Measurements from ENCODE around the gene TMIGD3. TPM values are rescaled to one million over a fixed set of nuclear protein-coding genes. Genes with fewer than 3 reads are reported as not detected.
A peak's percentile ranks its signal among the peaks of the same experiment; 100 is the strongest.

Gene TMIGD3
- total and polyA plus RNA-seq, 2 donors (not counting 1 experiment from before 2014, with no cell fraction given) = 0.19 TPM; not detected in 1

DNA sequence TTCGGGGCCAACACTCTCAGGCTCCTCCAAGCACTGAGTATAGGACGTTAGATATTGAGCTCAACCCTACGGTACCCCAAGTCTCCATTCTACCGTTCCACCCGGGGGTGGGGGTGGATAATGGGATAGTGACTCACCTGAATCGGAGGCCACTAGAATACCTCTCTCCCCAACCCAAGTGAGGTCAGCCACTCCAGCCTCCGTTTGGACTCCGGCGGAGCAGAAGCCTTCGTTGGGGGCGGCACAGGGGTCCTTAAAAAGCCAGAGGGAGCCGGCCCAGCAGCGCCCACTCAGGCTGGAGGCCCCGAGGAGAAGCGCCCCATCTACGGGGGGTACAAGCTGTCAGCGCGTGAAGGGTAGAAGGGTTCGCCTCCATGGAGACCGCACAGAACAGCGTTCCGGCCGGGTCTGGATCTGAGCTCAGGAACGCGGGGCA lies 54.9 kb downstream of the TMIGD3 start:
- H3K4me3 Mint-ChIP-seq = peak overlapping the region; percentile 100
- 2% methylated on average over 19 of the region's 25 CpGs for WGBS (ENCODE audit: insufficient coverage)
- H3K4me1 Mint-ChIP-seq = peaks cover 67% of the 10 kb centered on the region

More for the DNA sequence above, 54.9 kb downstream of the TMIGD3 start:
- H3K79me2 ChIP-seq (ENCODE audit: control insufficient read depth, insufficient read depth, low read length) = peaks cover 56% of the 10 kb centered on the region
- peak overlapping the region; percentile 97 for H2AFZ ChIP-seq (ENCODE audit: insufficient read depth, low read depth, low read length, poor library complexity, severe bottlenecking)
- peak overlapping the region; percentile 94 for H3K4me2 ChIP-seq (replicated peaks; ENCODE audit: low read depth, low read length, poor library complexity, severe bottlenecking)
- Mint-ChIP-seq H3K9me3 (ENCODE audit: insufficient read depth) (no peaks in the 10 kb centered on the region), H3K27me3 (no peaks in the 10 kb centered on the region), H3K27ac (peak overlapping the region; percentile 99)
- no peaks in the 10 kb centered on the region for H3K9me3 ChIP-seq (ENCODE audit: control extremely low read depth in 1 of 3, control insufficient read depth in 2 of 3, insufficient read depth in 1 of 3, low read length in 2 of 3)
- no peak for TF ChIP-seq CTCF (IDR thresholded peaks at IDR 0.05)
- TF ChIP-seq EZH2 (IDR thresholded peaks at IDR 0.05; ENCODE audit: borderline replicate concordance, insufficient read depth, low read depth, low read length, poor library complexity, severe bottlenecking) = no peak
- H3K27ac ChIP-seq (ENCODE audit: low read length in 2 of 2) = peak overlapping the region; percentile 60 to 95
- peaks cover 41 to 48% of the 10 kb centered on the region in 2 donors for H3K4me1 ChIP-seq (ENCODE audit: control insufficient read depth in 2 of 2, insufficient read depth in 2 of 2, low read length in 2 of 2)
- H3K27me3 ChIP-seq (replicated peaks in 1 of 4; ENCODE audit: control extremely low read depth in 1 of 4, control insufficient read depth in 3 of 4, insufficient read depth in 4 of 4, low read length in 3 of 4) = no peaks in the 10 kb centered on the region
- ChIA-PET CTCF (interaction anchor here (0.9 to 3.5 kb wide), 8 partner anchors 11 to 308 kb away, joined by 3 to 20 read pairs (median 6); no protein-coding TSS in a partner anchor), POLR2A (interaction anchor here (0.5 to 1.8 kb wide), 7 partner anchors 17 to 308 kb away, joined by 3 to 8 read pairs (median 3); no protein-coding TSS in a partner anchor)
- ATAC-seq (ENCODE audit: low read depth) (peak; percentile 1), DNase-seq (no peak)
- peak overlapping the region; percentile 76 to 94 (median 85) for H3K4me3 ChIP-seq (ENCODE audit: control extremely low read depth in 1 of 5, extremely low read depth in 1 of 5, insufficient read depth in 1 of 5, low read depth in 2 of 5, low read length in 4 of 5)
- H4K20me1 ChIP-seq (ENCODE audit: control insufficient read depth, insufficient read depth, low read length, poor library complexity, severe bottlenecking) = peaks cover 17% of the 10 kb centered on the region
- intact Hi-C loops (cut with micrococcal nuclease) = loop anchor here (2.0 to 10.0 kb wide), 5 partner anchors 60 to 1626 kb away; partner anchors contain the start of genes CEPT1, DRAM2 and LRIG2
- peak overlapping the region; percentile 99 for H3K9ac ChIP-seq (ENCODE audit: low read length)
- H3K36me3 ChIP-seq (replicated peaks in 1 of 2; ENCODE audit: control extremely low read depth in 1 of 2, control insufficient read depth in 1 of 2, extremely low read depth in 1 of 2, insufficient read depth in 2 of 2, low read length in 1 of 2) = peaks cover 0 to 46% of the 10 kb centered on the region in 2 experiments
